NCI-H1105 treated with DMSO at 0.1 percent for 48 hours (cell line): ENCODE results near the gene DUSP28.
"Not testable (repeated sequence)": the region's sequence is repeated elsewhere in the genome, so short reads cannot be mapped to it uniquely, and the experiment has no call there.

Source experiments
- DNase-seq: peaks from one replicate; lab custom pipeline; 2025; lab: John Stamatoyannopoulos, UW

The DUSP28 gene

DNA sequence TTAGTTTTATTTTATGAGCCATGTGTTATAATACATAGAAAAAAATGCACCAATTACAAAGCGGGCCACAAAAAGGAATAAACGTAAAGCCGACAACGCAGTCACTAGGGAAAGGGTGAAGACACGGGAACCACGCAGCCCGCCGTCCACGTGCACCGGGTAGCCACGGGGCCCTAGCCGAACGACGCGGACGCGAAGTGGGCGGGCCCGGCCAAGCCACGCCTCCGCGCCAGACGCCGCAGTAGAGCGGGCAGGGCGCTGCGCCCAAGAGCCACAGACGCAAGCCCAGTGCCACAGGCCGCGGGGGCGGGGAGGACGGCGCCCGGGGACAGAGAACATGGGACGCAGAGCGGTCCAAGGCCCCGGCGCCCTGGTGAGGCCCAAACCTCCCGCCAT lies at the start of gene DUSP28:
DUSP28 (plus strand) TSS at position 274 of the 396 bp plus-strand sequence. CDS start 328 bp downstream, outside the sequence.
- peak; percentile 66 for DNase-seq

GRCh38 chr2:240510513-240511210 lies 49.5 kb upstream of the DUSP28 start:
- no peak for DNase-seq

- no peak for DNase-seq
Measured at GRCh38 chr2:240511351-240512108, 48.6 kb upstream of the DUSP28 start.

DNA sequence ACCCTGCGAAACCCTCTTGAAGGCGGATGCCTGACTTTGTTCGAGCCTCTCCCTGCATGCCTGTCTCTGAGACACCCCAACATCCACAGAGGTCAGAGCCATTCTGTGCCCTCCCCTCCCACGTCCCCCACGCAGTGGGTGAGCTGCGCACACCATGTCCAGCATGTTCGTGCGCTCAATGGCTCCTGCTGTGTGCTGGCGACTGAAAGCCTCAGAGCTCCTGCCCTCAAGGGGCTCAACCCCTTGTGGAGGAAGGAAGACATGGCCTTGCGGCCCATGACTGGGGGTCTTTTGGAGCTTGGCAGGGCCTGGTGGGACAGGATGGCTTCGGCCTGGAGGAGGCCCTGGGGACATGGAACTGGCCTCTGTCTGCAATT lies 48.1 kb upstream of the DUSP28 start:
- no peak for DNase-seq

DNA sequence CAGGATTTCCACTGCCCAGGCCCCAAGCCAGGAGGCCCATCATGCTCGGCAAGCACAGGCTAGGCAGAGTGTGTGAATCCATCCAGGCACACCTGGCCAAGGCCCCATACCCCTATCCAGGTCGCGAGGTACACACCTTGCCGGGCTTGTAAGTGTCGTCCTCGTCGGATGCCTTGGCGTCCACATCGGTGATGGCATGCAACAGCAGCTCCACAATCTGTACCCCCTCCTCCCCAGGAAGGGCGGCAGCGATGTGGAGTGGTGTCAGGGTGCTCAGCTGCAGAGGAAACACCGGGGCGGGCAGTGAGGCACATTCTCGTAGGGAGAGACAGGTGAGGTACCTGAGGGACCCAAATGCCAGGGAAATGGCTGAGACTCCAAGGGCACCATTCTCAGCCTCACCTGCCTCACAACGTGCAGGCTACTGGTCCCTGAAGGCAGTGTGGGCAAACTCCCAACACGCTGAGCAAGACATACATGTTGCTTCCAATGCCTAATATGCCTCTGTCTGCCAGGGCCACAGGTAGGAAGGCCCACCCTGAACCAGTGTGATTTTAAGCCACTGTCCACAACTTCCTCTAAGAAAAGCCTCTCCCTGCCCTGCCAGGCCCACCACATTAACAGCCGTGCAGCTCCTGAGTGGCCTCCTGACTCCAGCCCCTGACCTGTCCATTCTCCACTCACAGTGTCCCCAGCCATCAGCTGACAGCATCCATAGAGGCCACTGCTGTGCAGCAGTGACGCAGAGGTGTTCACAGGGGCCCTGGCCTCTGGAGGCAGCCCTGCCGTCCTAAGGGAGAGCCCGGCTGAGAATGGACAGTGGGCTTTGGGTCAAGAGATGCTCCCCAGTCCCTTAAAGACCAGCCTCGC lies 47.3 kb upstream of the DUSP28 start:
- no peak for DNase-seq

DNA sequence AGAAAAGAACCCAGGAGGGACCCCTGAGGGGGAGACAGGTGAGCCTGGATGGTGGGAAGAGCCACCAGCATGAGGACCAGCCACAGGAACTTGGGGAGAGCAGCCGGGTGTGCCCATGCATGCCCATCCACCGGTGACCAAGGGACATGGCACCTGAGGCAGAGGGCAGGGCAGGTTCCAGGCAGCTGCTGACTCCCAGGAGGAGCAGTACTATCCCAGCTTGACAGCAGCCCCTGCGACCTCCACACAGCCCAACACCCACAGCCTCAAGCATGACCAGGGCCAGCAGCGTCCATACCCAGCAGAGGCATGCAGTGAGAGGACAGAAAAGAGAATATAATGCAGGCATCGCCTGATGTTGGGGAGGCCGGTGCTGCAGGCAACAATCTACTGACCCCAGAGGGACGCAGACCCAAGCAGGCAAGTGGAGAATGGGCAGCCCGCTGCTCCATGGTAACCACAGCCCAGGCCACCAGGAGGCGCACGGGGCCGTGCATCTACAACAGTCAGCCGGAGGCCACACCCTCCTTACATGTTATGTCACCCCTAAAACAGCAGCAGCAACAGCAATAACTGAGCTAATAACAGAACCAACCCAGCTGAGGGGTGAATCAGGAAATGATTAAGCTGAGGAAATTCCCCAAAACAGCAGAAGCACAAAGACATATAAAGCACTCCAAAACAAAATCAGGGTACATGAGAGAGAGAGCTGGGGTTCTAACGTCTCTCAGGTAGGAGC lies 46.4 kb upstream of the DUSP28 start:
- DNase-seq, result no peak

DNA sequence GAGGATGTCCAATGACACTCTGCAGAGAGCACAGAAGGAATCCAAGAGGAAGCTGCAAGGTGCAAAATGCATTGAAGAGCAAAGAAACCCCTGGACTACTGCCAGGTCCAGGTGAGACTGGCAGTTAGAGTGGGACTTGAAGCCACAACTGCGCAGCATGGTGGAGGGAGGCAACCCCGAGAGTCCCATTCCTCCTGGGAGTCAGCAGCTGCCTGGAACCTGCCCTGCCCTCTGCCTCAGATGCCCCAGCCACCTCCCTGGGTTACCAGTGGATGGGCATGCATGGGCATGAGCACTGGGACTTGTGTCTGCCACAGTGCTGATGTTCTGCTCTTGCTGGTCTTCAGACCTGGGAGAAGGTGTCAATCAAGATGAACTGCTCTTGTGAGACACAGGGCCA lies 45.5 kb upstream of the DUSP28 start:
- peak; percentile 8 for DNase-seq

DNA sequence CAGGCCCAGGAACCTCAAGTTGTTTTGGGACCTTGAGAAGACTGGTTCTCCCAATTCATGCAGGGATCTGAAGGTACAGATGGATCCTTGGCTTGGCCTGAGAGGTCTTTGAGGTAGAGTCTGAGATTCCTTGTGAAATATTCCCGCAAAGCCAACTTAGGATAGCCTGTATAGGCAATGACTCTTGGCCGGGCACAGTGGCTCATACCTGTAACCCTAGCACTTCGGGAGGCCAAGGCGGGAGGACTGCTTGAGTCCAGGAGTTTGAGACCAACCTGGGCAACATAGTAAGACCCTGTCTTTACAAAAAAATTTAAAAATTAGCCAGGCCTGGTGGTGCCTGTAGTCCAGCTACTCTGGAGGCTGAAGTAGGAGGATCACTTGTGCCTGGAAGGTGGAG lies 42.8 kb upstream of the DUSP28 start:
- DNase-seq, result no peak

GRCh38 chr2:240518981-240519380 lies 41.2 kb upstream of the DUSP28 start:
- no peak for DNase-seq

DNA sequence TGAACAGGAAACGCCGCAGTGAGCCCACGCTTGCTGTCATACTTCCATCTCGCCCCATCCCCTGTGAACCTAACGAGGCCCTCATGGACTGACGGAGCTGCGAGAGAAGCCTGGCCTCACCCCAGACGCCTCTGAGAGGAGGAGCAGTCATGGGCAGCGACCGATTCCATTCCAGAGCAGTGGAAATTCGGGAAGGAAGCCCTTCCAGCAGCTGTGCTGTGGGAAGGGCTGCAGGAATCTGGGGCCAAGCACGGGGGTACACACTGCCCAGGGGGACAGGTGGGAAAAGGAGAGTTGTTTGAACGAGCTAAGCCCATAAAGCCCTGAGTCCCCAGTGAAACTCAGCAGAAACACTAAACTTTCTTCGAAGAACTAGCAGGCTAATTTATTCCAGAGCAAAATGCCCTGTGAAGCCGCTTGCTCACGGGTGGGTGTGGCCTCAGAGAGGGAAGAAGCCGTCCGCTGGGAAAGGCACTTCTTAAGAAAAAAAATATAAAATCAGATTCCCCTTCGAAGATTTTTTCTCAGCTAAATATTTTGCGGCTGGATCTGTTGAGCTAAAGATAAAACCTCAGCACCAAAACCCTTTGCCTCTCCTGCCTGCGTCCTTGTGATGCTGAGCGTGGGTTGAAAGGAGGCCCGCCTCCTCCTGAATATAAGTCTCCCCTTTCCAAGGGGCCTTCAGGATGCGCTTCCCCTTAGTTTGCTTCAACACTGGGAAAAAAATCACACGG lies 40.6 kb upstream of the DUSP28 start:
- DNase-seq, result no peak

DNA sequence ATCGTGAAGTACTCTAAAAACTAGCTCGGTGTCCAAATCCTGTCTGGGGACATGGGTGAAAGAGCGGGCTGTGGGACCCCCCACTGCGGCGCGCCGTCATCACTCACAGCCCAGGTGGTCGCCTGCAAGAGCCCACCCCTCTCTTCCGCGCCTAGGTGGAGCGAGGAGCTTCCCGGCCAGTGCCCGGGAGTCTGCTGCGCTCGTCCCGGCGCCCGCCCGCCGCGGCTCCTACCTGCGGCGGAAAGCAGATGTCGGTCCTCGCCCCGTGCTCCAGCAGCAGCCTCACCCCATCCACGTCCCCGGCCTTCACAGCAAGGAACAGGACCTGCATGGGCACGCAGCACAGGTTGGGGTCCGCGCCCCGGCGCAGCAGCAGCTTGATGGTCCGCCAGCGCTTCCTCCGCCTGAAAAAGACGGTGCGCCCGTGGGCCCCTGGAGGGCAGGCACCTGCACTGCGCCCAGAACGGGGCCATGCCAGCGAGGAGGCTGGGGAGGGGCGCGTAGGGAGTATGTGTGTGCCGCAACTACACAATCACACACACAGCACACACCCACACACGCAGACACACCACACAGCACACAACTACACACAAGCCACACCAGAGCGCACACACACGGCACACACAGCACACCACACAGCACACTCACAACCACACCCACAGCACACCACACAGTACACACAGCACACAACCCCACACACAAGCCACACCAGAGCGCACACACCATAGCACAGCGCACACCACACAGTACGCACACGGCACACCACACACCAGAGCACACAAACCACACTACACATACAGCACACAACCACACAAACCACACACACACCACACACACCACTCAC lies 39.8 kb upstream of the DUSP28 start:
- DNase-seq, result no peak

DNA sequence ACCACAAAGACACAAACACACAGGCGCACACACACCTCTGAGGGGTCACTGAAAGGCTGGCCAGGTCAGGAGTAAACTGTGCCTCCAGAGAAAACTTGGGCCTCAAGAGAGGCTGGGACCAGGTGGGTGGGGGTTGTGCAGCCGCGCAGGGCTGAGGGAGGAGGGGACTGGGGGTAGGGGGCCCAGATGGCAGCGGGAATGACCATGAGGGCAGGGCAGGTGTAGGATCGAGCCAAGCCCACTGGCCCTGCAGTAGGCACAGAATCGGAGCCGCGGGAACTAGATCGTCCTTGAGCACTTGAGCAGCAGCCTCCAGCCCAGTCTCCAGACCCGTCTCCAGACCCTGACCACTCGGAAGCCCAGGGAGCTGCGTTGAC lies 39.2 kb upstream of the DUSP28 start:
- DNase-seq, result no peak

DNA sequence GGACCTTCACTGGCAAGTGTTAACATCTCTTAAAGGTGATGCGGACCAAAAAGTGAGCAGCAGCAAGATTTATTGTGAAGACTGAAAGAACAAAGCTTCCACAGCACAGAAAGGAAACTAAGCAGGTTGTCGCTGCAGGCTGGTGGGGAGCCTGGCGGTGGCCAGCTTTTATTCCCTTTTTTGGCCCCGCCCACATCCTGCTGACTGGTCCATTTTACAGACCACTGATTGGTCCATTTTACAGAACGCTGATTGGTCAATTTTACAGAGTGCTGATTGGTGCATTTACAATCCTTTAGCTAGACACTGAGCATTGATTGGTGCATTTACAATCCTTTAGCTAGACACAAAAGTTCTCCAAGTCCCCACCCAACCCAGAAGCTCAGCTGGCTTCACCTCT lies 38.3 kb upstream of the DUSP28 start:
- not testable (repeated sequence) for DNase-seq

DNA sequence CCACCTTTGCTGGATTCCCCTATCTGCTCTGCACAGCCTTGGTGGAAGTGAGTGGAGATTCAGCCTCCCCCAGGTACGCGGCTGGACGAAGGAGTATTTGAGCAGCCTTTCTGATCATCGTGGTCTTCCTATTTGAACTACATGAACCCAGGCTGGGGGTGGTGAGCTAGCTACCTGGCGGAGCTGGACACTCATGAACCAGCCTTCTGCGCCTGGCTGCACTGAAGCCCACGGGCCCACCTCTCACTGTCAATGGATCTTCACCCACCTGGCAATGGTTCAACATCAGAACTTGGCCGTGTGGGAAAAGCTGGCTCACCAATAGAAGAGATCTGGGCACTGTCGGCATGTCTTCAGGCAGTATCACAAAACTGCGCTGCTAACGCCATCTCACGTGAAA lies 37.8 kb upstream of the DUSP28 start:
- no peak for DNase-seq

DNA sequence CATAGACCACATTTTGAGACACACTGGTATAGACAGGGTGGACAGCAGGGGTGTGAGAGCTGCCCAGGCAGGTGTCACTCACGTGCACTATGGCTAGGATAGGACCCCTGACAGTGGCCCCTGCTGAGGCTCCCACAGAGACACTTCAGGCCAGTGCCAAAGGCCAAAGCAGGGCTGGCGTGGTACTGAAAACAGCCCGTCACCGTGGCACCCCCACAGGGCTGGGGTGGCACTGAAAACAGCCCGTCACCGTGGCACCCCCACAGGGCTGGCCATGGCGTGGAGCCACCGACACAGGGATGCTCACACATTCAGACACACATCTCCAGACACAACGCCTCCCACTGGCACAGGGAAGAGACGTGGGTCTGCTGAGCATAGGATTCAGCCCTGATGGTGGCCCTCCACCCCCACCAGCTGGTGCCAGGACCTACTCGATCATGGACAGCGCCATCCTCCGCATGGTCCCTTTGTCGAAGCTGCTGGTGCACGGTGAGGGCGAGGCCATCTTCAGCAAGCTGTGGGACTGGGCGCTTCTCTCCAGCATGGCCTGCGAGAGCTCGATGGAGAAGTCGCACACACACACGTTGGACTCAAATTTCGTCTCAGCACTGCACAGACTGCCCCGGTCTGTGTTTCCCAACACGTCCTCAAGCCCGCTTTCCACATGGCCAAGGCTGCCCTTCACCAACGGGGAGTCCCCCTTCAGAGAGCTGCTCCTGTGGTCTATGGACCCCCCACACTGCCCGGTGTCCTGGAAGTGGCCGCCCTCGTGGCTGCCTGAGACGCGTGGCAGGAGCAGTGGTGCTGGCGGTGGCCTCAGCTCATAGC lies 36.5 kb upstream of the DUSP28 start:
- DNase-seq, result no peak

GRCh38 chr2:240524963-240525718 lies 35.0 kb upstream of the DUSP28 start:
- DNase-seq, result no peak

- no peak for DNase-seq
Measured at GRCh38 chr2:240525802-240526201, 34.4 kb upstream of the DUSP28 start.

- no peak for DNase-seq
Measured at GRCh38 chr2:240526521-240526920, 33.6 kb upstream of the DUSP28 start.
